Neuronal stem cell (in vitro differentiated cells): Measurements from ENCODE around the gene HERPUD2. TPM values are rescaled to one million over a fixed set of nuclear protein-coding genes. Genes with fewer than 3 reads are reported as not detected.

Experiments used
- DNase-seq: peaks from one replicate; pipeline ENCODE4 v3.0.0-alpha.2; 2013; ENCODE audit warnings: low spot score
- H2AFZ ChIP-seq: one replicate; pipeline ENCODE4 v1.6.1; 2013; ENCODE audit warnings: mild to moderate bottlenecking, low read length, inconsistent platforms
- H2AK5ac ChIP-seq: 2 replicates; pipeline ENCODE4 v1.6.1; 2013; ENCODE audit warnings: low read depth, mild to moderate bottlenecking, inconsistent platforms, low read length, moderate library complexity, mixed read lengths
- H2BK120ac ChIP-seq: 2 replicates; pipeline ENCODE4 v1.6.1; 2013; ENCODE audit warnings: low read depth, mild to moderate bottlenecking, inconsistent platforms, low read length, moderate library complexity, mixed read lengths
- H2BK12ac ChIP-seq: one replicate; pipeline ENCODE4 v1.6.1; 2013; ENCODE audit warnings: low read length, inconsistent platforms
- H2BK15ac ChIP-seq: 2 replicates; pipeline ENCODE4 v1.6.1; 2013; ENCODE audit warnings: mild to moderate bottlenecking, low read length, inconsistent platforms, mixed read lengths
- H2BK5ac ChIP-seq: one replicate; pipeline ENCODE4 v1.6.1; 2013; ENCODE audit warnings: inconsistent platforms, mild to moderate bottlenecking, low read length, moderate library complexity
- H3K14ac ChIP-seq: one replicate; pipeline ENCODE4 v1.6.1; 2013; ENCODE audit warnings: low read length, inconsistent platforms
- H3K18ac ChIP-seq: 2 replicates; pipeline ENCODE4 v1.6.1; 2013; ENCODE audit warnings: low read length, inconsistent platforms
- H3K23ac ChIP-seq: 2 replicates; pipeline ENCODE4 v1.6.1; 2013; ENCODE audit warnings: low read depth, mild to moderate bottlenecking, mixed read lengths, low read length, inconsistent platforms; ENCODE audit not compliant: poor library complexity
- H3K27ac ChIP-seq: replicated peaks from 3 replicates; pipeline ENCODE4 v1.5.1; 2013; ENCODE audit warnings: low read length, inconsistent platforms
- H3K27me3 ChIP-seq, 3 experiments: 2 replicates each; pipeline ENCODE4 v1.6.1; 2013; ENCODE audit warnings: low read length in 3 of 3, mild to moderate bottlenecking in 2 of 3, inconsistent platforms in 1 of 3, low read depth in 1 of 3, mixed read lengths in 1 of 3, moderate library complexity in 1 of 3; ENCODE audit not compliant: control insufficient read depth in 3 of 3, insufficient read depth in 3 of 3
- H3K36me3 ChIP-seq, 2 donors: replicated peaks in 1 of 2; 2 replicates each; pipeline ENCODE4 v1.6.1; 2013; ENCODE audit warnings: low read length in 2 of 2; ENCODE audit not compliant: control insufficient read depth in 2 of 2, insufficient read depth in 2 of 2
- H3K4ac ChIP-seq: 2 replicates; pipeline ENCODE4 v1.6.1; 2013; ENCODE audit warnings: inconsistent platforms, mild to moderate bottlenecking, low read length, moderate library complexity
- H3K4me1 ChIP-seq, 2 donors: 1 replicate in 1 of 2; 2 replicates in 1 of 2; pipeline ENCODE4 v1.6.1; 2013; ENCODE audit warnings: low read length in 2 of 2, low read depth in 1 of 2; ENCODE audit not compliant: control insufficient read depth in 2 of 2, insufficient read depth in 1 of 2
- H3K4me2 ChIP-seq: one replicate; pipeline ENCODE4 v1.6.1; 2013; ENCODE audit warnings: mild to moderate bottlenecking, low read length, inconsistent platforms; ENCODE audit not compliant: insufficient read depth, poor library complexity, severe bottlenecking
- H3K4me3 ChIP-seq, 2 donors: 2 replicates each; pipeline ENCODE4 v1.5.1; 2013; ENCODE audit warnings: low read length in 2 of 2, mild to moderate bottlenecking in 2 of 2, inconsistent platforms in 1 of 2, moderate library complexity in 1 of 2
- H3K79me1 ChIP-seq: one replicate; pipeline ENCODE4 v1.6.1; 2013; ENCODE audit warnings: low read depth, mild to moderate bottlenecking, inconsistent platforms, low read length, moderate library complexity
- H3K9ac ChIP-seq: one replicate; pipeline ENCODE4 v1.6.1; 2013; ENCODE audit warnings: mild to moderate bottlenecking, low read depth, low read length, inconsistent platforms; ENCODE audit not compliant: poor library complexity
- H3K9me3 ChIP-seq, 2 donors: replicated peaks in 1 of 2; 2 replicates each; pipeline versions ENCODE3 to v1.6.1; 2013; ENCODE audit warnings: low read length in 2 of 2, mild to moderate bottlenecking in 2 of 2, inconsistent platforms in 1 of 2, low read depth in 1 of 2, mixed read lengths in 1 of 2, moderate library complexity in 1 of 2; ENCODE audit not compliant: control insufficient read depth in 2 of 2, insufficient read depth in 1 of 2
- H4K8ac ChIP-seq: one replicate; pipeline ENCODE4 v1.6.1; 2013; ENCODE audit warnings: low read depth, mild to moderate bottlenecking, inconsistent platforms, low read length, moderate library complexity
- H4K91ac ChIP-seq: one replicate; pipeline ENCODE4 v1.6.1; 2013; ENCODE audit warnings: low read length, low read depth, mild to moderate bottlenecking, inconsistent platforms; ENCODE audit not compliant: poor library complexity
- WGBS, 2 donors: extraction: QIAGEN DNeasy Blood & Tissue Kit; methylation state at CpG; one replicate each; pipeline ENCODE4 v1.1.7; 2013; ENCODE audit warnings: missing lambda C conversion rate in 2 of 2, mixed read lengths in 1 of 2; ENCODE audit not compliant: insufficient read length in 2 of 2, insufficient replicate concordance in 1 of 2; ENCODE audit errors: extremely low coverage in 2 of 2; 5-methylcytosine and 5-hydroxymethylcytosine counted together
- polyA plus RNA-seq, 2 experiments: library from polyadenylated mRNA; stranded (reverse); fragments of 200-250 nt; gene quantifications; one replicate each; pipeline ENCODE4 v1.2.3, GENCODE V29; 2013

HERPUD2 gene, protein sequence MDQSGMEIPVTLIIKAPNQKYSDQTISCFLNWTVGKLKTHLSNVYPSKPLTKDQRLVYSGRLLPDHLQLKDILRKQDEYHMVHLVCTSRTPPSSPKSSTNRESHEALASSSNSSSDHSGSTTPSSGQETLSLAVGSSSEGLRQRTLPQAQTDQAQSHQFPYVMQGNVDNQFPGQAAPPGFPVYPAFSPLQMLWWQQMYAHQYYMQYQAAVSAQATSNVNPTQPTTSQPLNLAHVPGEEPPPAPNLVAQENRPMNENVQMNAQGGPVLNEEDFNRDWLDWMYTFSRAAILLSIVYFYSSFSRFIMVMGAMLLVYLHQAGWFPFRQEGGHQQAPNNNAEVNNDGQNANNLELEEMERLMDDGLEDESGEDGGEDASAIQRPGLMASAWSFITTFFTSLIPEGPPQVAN
- 36.4 TPM for polyA plus RNA-seq (2013, experiment 1 of 2)
- polyA plus RNA-seq (2013, experiment 2 of 2): 37.9 TPM

- DNase-seq: peak; percentile 87
- Histone ChIP-seq H3K23ac (peak within 1 kb of the TSS; percentile 56), H3K4me2 (peak within 1 kb of the TSS; percentile 79), H3K4ac (peak within 1 kb of the TSS; percentile 80), H4K91ac (peak within 1 kb of the TSS; percentile 62), H3K9ac (peak within 1 kb of the TSS; percentile 95), H2AFZ (peak within 1 kb of the TSS; percentile 98), H3K27ac (peak within 1 kb of the TSS; percentile 93), H3K4me1 (peaks cover 3 to 4% of the 10 kb centered on the region in 2 donors), H3K79me1 (no peaks in the 10 kb centered on the region), H3K9me3 (peaks cover 0 to 18% of the 10 kb centered on the region in 2 donors), H3K4me3 (peak within 1 kb of the TSS; percentile 93 to 94), H3K27me3 (no peaks in the 10 kb centered on the region), H2BK120ac (peak within 1 kb of the TSS; percentile 32), H2BK5ac (peak within 1 kb of the TSS; percentile 97), H2AK5ac (peak within 1 kb of the TSS; percentile 93), H2BK12ac (peak within 1 kb of the TSS; percentile 63), H3K18ac (peak within 1 kb of the TSS; percentile 96), H4K8ac (peak within 1 kb of the TSS; percentile 75), H3K36me3 (peaks cover 2 to 51% of the 10 kb centered on the region in 2 donors), H2BK15ac (peak within 1 kb of the TSS; percentile 90), H3K14ac (peak within 1 kb of the TSS; percentile 94)
- WGBS, 2 donors: no CpG with 5 or more reads among the region's 68 CpGs
These were observed at the start of gene HERPUD2 for GRCh38 chr7:35694784-35695472. Gene HERPUD2, minus strand, starts transcription at chr7:35695135. Its CDS starts 805 bp downstream, at chr7:35694330.

DNA sequence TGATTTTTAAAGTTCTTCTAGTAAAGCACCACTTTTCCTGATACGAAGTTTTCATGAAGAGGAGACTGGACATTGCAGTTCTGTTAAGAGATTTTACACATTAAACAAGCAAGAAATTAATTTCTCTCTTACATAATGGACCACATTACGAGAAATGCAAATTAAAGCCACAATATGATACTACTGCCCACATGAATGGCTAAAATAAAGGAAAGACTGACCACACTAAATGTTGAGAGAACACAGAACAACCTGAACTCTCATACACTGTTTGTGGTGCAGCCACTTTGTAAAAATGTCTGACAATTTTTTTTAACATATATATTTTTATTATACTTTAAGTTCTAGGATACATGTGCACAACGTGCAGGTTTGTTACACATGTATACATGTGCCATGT, 44.0 kb upstream of the HERPUD2 start:
- Histone ChIP-seq H3K18ac (no peak overlapping the region), H3K4me2 (no peak overlapping the region), H2BK5ac (no peak overlapping the region), H3K14ac (no peak overlapping the region), H3K4ac (no peak overlapping the region), H3K23ac (no peak overlapping the region), H3K36me3 (peaks cover 0 to 2% of the 10 kb centered on the region in 2 donors), H3K4me3 (no peak overlapping the region), H2BK120ac (no peak overlapping the region), H2BK12ac (no peak overlapping the region), H4K91ac (no peak overlapping the region), H3K27me3 (no peaks in the 10 kb centered on the region), H2AK5ac (no peak overlapping the region), H3K9ac (no peak overlapping the region), H3K4me1 (peaks cover 0 to 2% of the 10 kb centered on the region in 2 donors), H2BK15ac (no peak overlapping the region), H4K8ac (no peak overlapping the region), H3K27ac (no peak overlapping the region), H2AFZ (no peak overlapping the region), H3K79me1 (no peaks in the 10 kb centered on the region), H3K9me3 (no peaks in the 10 kb centered on the region)
- no peak for DNase-seq
- no CpG with 5 or more reads among the region's 3 CpGs for WGBS, 2 donors

- WGBS, 2 donors: no CpG with 5 or more reads among the region's 1 CpG
- Histone ChIP-seq H3K27ac (no peak overlapping the region), H3K18ac (no peak overlapping the region)
These were observed 41.8 kb upstream of the HERPUD2 start for GRCh38 chr7:35736725-35737124.

DNA sequence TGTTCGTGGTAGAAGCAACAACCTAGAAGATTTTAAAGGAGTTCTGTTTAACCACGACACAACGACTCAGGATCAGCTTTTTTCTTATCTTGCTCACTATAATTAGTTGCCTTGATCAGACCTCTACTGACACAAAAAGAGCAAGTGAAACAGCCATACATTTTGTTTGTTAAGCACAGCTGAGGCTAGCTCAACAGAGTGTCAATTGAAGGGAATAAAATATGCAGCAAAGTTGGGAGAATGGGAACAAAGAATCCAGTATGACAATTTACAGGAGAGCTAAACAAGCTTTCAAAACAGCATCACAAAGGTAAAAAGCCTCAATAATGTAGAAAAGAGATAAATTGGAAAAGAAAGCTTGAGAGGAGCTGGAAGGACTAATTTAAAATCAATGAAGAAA, 40.5 kb upstream of the HERPUD2 start:
- Histone ChIP-seq H3K18ac (no peak overlapping the region), H3K9me3 (no peaks in the 10 kb centered on the region), H3K9ac (no peak overlapping the region), H3K4me2 (no peak overlapping the region), H3K4ac (no peak overlapping the region), H3K27ac (no peak overlapping the region), H2BK120ac (no peak overlapping the region), H3K14ac (no peak overlapping the region), H2AK5ac (no peak overlapping the region), H4K91ac (no peak overlapping the region), H3K4me3 (no peak overlapping the region), H4K8ac (no peak overlapping the region), H2BK5ac (no peak overlapping the region), H3K79me1 (no peaks in the 10 kb centered on the region), H2AFZ (no peak overlapping the region), H2BK12ac (no peak overlapping the region), H2BK15ac (no peak overlapping the region), H3K23ac (no peak overlapping the region), H3K27me3 (no peaks in the 10 kb centered on the region), H3K4me1 (peaks cover 0 to 4% of the 10 kb centered on the region in 2 donors), H3K36me3 (peaks cover 0 to 2% of the 10 kb centered on the region in 2 donors)
- DNase-seq: no peak
- no CpG with 5 or more reads among the region's 3 CpGs for WGBS, 2 donors

More at GRCh38 chr7:35736725-35737124, 41.8 kb upstream of the HERPUD2 start:
- DNase-seq: no peak
- no peak overlapping the region for H3K14ac ChIP-seq
- H4K8ac ChIP-seq: peak overlapping the region; percentile 43
- H2BK5ac ChIP-seq: no peak overlapping the region
- H2AK5ac ChIP-seq: no peak overlapping the region
- peaks cover 0 to 4% of the 10 kb centered on the region in 2 donors for H3K4me1 ChIP-seq
- no peak overlapping the region for H4K91ac ChIP-seq
- no peak overlapping the region for H2BK15ac ChIP-seq
- no peaks in the 10 kb centered on the region for H3K79me1 ChIP-seq
- no peak overlapping the region for H3K23ac ChIP-seq
- H3K36me3 ChIP-seq: peaks cover 0 to 2% of the 10 kb centered on the region in 2 donors
- H2AFZ ChIP-seq: no peak overlapping the region
- H3K9me3 ChIP-seq: no peaks in the 10 kb centered on the region
- H3K4ac ChIP-seq: no peak overlapping the region
- H3K4me2 ChIP-seq: no peak overlapping the region
- no peaks in the 10 kb centered on the region for H3K27me3 ChIP-seq
- no peak overlapping the region for H2BK120ac ChIP-seq
- H3K4me3 ChIP-seq: no peak overlapping the region
- no peak overlapping the region for H3K9ac ChIP-seq
- H2BK12ac ChIP-seq: no peak overlapping the region
